DOHH2 (cell line): ENCODE measurements around the gene GARNL3.

Source experiments
- EZH2phosphoT487 ChIP-seq: fragments of 200-600 bp; sonication (generic); IDR thresholded peaks from 2 replicates; pipeline ENCODE4 v1.6.1; 2017; ENCODE audit warnings: borderline replicate concordance, mild to moderate bottlenecking, antibody characterized with exemption, low read length, moderate library complexity, mixed read lengths
- TF ChIP-seq, protein P1 (sequence below): fragments of 200-600 bp; sonication (generic); IDR thresholded peaks from one replicate; pipeline ENCODE4 v1.5.1; 2014; ENCODE audit warnings: antibody characterized with exemption, mild to moderate bottlenecking, low read depth, low read length; ENCODE audit not compliant: poor library complexity, severe bottlenecking

DNA sequence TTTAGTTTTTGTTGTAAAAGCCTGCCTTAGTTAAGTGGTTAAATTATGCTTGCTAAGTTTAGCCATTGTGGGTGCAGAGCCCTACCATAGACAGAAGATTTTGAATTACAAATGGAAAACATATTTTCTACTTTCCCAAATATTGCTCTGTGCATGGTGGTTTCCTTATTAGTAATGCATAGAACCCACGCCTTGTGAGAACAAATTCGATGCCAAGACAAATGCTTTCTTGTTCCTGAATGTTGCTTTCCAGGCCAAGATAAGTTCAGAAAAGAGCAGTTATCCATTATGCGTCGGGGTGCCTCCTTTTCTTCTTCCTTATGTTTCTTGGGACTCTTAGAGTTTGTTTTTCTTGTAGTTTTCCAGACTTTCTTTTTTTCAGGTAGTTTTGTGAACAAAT is 31.0 kb upstream of the GARNL3 start:
- TF ChIP-seq, protein P1, sequence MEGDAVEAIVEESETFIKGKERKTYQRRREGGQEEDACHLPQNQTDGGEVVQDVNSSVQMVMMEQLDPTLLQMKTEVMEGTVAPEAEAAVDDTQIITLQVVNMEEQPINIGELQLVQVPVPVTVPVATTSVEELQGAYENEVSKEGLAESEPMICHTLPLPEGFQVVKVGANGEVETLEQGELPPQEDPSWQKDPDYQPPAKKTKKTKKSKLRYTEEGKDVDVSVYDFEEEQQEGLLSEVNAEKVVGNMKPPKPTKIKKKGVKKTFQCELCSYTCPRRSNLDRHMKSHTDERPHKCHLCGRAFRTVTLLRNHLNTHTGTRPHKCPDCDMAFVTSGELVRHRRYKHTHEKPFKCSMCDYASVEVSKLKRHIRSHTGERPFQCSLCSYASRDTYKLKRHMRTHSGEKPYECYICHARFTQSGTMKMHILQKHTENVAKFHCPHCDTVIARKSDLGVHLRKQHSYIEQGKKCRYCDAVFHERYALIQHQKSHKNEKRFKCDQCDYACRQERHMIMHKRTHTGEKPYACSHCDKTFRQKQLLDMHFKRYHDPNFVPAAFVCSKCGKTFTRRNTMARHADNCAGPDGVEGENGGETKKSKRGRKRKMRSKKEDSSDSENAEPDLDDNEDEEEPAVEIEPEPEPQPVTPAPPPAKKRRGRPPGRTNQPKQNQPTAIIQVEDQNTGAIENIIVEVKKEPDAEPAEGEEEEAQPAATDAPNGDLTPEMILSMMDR = no peak
- TF ChIP-seq EZH2phosphoT487 = no peak
